HEK293 (cell line): ENCODE measurements around the gene TPH2.

Experiments
- CTCF ChIA-PET: fragments of 350-600 bp; formaldehyde crosslinking; extraction: SDS; loops from one replicate; lab custom pipeline; 2021; ENCODE audit warnings: antibody characterized with exemption; lab: Yijun Ruan, JAX
- POLR2A ChIA-PET: fragments of 300-600 bp; formaldehyde crosslinking; extraction: SDS; loops from one replicate; lab custom pipeline; 2020; ENCODE audit warnings: antibody characterized with exemption, inconsistent platforms; lab: Yijun Ruan, JAX
- H3K27ac ChIP-seq: fragments of 200-500 bp; sonication (Bioruptor generic); 2 replicates; pipeline ENCODE4 v1.5.1; 2014; ENCODE audit warnings: low read depth, low read length, control low read depth, inconsistent platforms; ENCODE audit errors: extremely low read depth
- H3K36me3 ChIP-seq, 2 experiments: fragments of 200-500 bp in 1 of 2; sonication (Bioruptor generic) in 1 of 2; 1 replicate in 1 of 2; 2 replicates in 1 of 2; pipeline ENCODE4 v1.5.1; 2014 to 2017; ENCODE audit warnings: inconsistent platforms in 2 of 2, low read length in 2 of 2; ENCODE audit not compliant: control insufficient read depth in 2 of 2, insufficient read depth in 1 of 2
- H3K4me1 ChIP-seq: fragments of 200-500 bp; sonication (Bioruptor generic); 2 replicates; pipeline ENCODE4 v1.5.1; 2014; ENCODE audit warnings: mild to moderate bottlenecking, low read length, inconsistent platforms; ENCODE audit not compliant: control insufficient read depth, insufficient read depth
- H3K4me3 ChIP-seq: 2 replicates; pipeline ENCODE4 v1.5.1; 2011; ENCODE audit warnings: low read depth, mild to moderate bottlenecking, control low read depth, low read length, moderate library complexity
- H3K9me3 ChIP-seq: fragments of 200-500 bp; sonication (Bioruptor generic); 2 replicates; pipeline ENCODE4 v1.5.1; 2014; ENCODE audit warnings: low read depth, low read length, inconsistent platforms; ENCODE audit not compliant: control insufficient read depth, insufficient read depth
- FEZF1 ChIP-seq: fragments of 450-650 bp; formaldehyde crosslinking; IDR thresholded peaks from 2 replicates; pipeline ENCODE4 v1.5.1; 2016; ENCODE audit warnings: missing biosample characterization, missing genetic modification characterization
- SCRT1 ChIP-seq: fragments of 450-650 bp; formaldehyde crosslinking; IDR thresholded peaks from 2 replicates; pipeline ENCODE4 v1.5.1; 2016; ENCODE audit warnings: missing biosample characterization, missing genetic modification characterization, borderline replicate concordance
- SP3 ChIP-seq: fragments of 450-650 bp; formaldehyde crosslinking; IDR thresholded peaks from 2 replicates; pipeline ENCODE4 v1.5.1; 2016; ENCODE audit warnings: missing biosample characterization, missing genetic modification characterization
- WT1 ChIP-seq: fragments of 450-650 bp; formaldehyde crosslinking; IDR thresholded peaks from 2 replicates; pipeline ENCODE4 v1.5.1; 2016; ENCODE audit warnings: missing biosample characterization, missing genetic modification characterization
- ZBTB1 ChIP-seq: fragments of 450-650 bp; formaldehyde crosslinking; IDR thresholded peaks from 2 replicates; pipeline ENCODE4 v1.5.1; 2016; ENCODE audit warnings: missing biosample characterization, missing genetic modification characterization
- ZBTB7A ChIP-seq: fragments of 450-650 bp; formaldehyde crosslinking; IDR thresholded peaks from 2 replicates; pipeline ENCODE4 v1.5.1; 2016; ENCODE audit warnings: low read depth, missing biosample characterization, missing genetic modification characterization
- ZBTB8A ChIP-seq: fragments of 450-650 bp; formaldehyde crosslinking; IDR thresholded peaks from 2 replicates; pipeline ENCODE4 v1.5.1; 2016; ENCODE audit warnings: missing biosample characterization, missing genetic modification characterization
- ZFHX2 ChIP-seq: fragments of 450-650 bp; formaldehyde crosslinking; conservative IDR thresholded peaks from 2 replicates; pipeline ENCODE4 v1.5.1; 2016; ENCODE audit warnings: missing biosample characterization, missing genetic modification characterization
- ZNF248 ChIP-seq: fragments of 450-650 bp; formaldehyde crosslinking; IDR thresholded peaks from 2 replicates; pipeline ENCODE4 v1.5.1; 2017; ENCODE audit warnings: missing biosample characterization, missing genetic modification characterization
- ZNF311 ChIP-seq: fragments of 450-650 bp; formaldehyde crosslinking; IDR thresholded peaks from 2 replicates; pipeline ENCODE4 v1.5.1; 2017; ENCODE audit warnings: missing biosample characterization, missing genetic modification characterization, borderline replicate concordance
- ZNF335 ChIP-seq: fragments of 450-650 bp; formaldehyde crosslinking; conservative IDR thresholded peaks from 2 replicates; pipeline ENCODE4 v1.5.1; 2016; ENCODE audit warnings: missing biosample characterization, missing genetic modification characterization
- ZNF433 ChIP-seq: fragments of 450-650 bp; formaldehyde crosslinking; IDR thresholded peaks from 2 replicates; pipeline ENCODE4 v1.5.1; 2016; ENCODE audit warnings: missing biosample characterization, missing genetic modification characterization, low read depth
- ZNF501 ChIP-seq: fragments of 450-650 bp; formaldehyde crosslinking; IDR thresholded peaks from 2 replicates; pipeline ENCODE4 v1.5.1; 2016; ENCODE audit warnings: missing biosample characterization, missing genetic modification characterization
- ZNF549 ChIP-seq: fragments of 450-650 bp; IDR thresholded peaks from 2 replicates; pipeline ENCODE4 v1.5.1; 2018; ENCODE audit warnings: missing biosample characterization, missing genetic modification characterization, mild to moderate bottlenecking, inconsistent platforms, moderate library complexity
- ZNF571 ChIP-seq: fragments of 450-650 bp; formaldehyde crosslinking; IDR thresholded peaks from 2 replicates; pipeline ENCODE4 v1.5.0; 2017; ENCODE audit warnings: missing biosample characterization, missing genetic modification characterization
- ZNF747 ChIP-seq: fragments of 450-650 bp; formaldehyde crosslinking; IDR thresholded peaks from 2 replicates; pipeline ENCODE4 v1.5.1; 2016; ENCODE audit warnings: missing biosample characterization, missing genetic modification characterization
- ZNF791 ChIP-seq: fragments of 450-650 bp; formaldehyde crosslinking; IDR thresholded peaks from 2 replicates; pipeline ENCODE4 v1.5.1; 2016; ENCODE audit warnings: missing biosample characterization, missing genetic modification characterization
- ZNF843 ChIP-seq: fragments of 450-650 bp; formaldehyde crosslinking; IDR thresholded peaks from 2 replicates; pipeline ENCODE4 v1.5.1; 2016; ENCODE audit warnings: missing biosample characterization, missing genetic modification characterization
- ZSCAN16 ChIP-seq: fragments of 450-650 bp; formaldehyde crosslinking; IDR thresholded peaks from 2 replicates; pipeline ENCODE4 v1.5.1; 2016; ENCODE audit warnings: missing biosample characterization, missing genetic modification characterization
- TF ChIP-seq, protein P1 (sequence below): fragments of 450-650 bp; formaldehyde crosslinking; IDR thresholded peaks from 2 replicates; pipeline ENCODE4 v1.5.1; 2016; ENCODE audit warnings: missing biosample characterization, missing genetic modification characterization
- TF ChIP-seq, protein P2 (sequence below): fragments of 450-650 bp; formaldehyde crosslinking; IDR thresholded peaks from 2 replicates; pipeline ENCODE4 v1.5.1; 2016; ENCODE audit warnings: missing biosample characterization, missing genetic modification characterization
- TF ChIP-seq, protein P3 (sequence below): fragments of 450-650 bp; formaldehyde crosslinking; optimal IDR thresholded peaks from 2 replicates; pipeline ENCODE3; 2016; ENCODE audit warnings: missing biosample characterization, mild to moderate bottlenecking, missing genetic modification characterization
- TF ChIP-seq, protein P4 (sequence below): fragments of 450-650 bp; formaldehyde crosslinking; IDR thresholded peaks from 2 replicates; pipeline ENCODE4 v1.5.1; 2016; ENCODE audit warnings: missing biosample characterization, missing genetic modification characterization, borderline replicate concordance

TPH2 gene

GRCh38 chr12:71935594-71935993 lies 3.1 kb upstream of the TPH2 start:
- TF ChIP-seq SP3 (tag by site-specific recombination) = no peak
- TF ChIP-seq ZNF791 (tag by site-specific recombination) = no peak
- no peak for TF ChIP-seq ZNF335
- no peak for TF ChIP-seq ZNF433 (tag by site-specific recombination)
- TF ChIP-seq, protein P1, sequence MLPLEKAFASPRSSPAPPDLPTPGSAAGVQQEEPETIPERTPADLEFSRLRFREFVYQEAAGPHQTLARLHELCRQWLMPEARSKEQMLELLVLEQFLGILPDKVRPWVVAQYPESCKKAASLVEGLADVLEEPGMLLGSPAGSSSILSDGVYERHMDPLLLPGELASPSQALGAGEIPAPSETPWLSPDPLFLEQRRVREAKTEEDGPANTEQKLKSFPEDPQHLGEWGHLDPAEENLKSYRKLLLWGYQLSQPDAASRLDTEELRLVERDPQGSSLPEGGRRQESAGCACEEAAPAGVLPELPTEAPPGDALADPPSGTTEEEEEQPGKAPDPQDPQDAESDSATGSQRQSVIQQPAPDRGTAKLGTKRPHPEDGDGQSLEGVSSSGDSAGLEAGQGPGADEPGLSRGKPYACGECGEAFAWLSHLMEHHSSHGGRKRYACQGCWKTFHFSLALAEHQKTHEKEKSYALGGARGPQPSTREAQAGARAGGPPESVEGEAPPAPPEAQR (tag by site-specific recombination) = no peak
- TF ChIP-seq ZBTB7A (tag by site-specific recombination) = no peak
- TF ChIP-seq WT1 (tag by site-specific recombination) = no peak
- no peak for TF ChIP-seq ZNF248 (tag by site-specific recombination)
- no peak for TF ChIP-seq ZNF549 (tag by site-specific recombination)
- no peak for TF ChIP-seq ZNF747 (tag by site-specific recombination)
- TF ChIP-seq ZBTB1 (tag by site-specific recombination) = no peak
- no peak for TF ChIP-seq ZFHX2 (tag by site-specific recombination)
- no peak for TF ChIP-seq FEZF1 (tag by site-specific recombination)
- TF ChIP-seq ZNF571 (tag by site-specific recombination) = no peak
- TF ChIP-seq ZNF311 (tag by site-specific recombination) = no peak
- TF ChIP-seq, protein P2, sequence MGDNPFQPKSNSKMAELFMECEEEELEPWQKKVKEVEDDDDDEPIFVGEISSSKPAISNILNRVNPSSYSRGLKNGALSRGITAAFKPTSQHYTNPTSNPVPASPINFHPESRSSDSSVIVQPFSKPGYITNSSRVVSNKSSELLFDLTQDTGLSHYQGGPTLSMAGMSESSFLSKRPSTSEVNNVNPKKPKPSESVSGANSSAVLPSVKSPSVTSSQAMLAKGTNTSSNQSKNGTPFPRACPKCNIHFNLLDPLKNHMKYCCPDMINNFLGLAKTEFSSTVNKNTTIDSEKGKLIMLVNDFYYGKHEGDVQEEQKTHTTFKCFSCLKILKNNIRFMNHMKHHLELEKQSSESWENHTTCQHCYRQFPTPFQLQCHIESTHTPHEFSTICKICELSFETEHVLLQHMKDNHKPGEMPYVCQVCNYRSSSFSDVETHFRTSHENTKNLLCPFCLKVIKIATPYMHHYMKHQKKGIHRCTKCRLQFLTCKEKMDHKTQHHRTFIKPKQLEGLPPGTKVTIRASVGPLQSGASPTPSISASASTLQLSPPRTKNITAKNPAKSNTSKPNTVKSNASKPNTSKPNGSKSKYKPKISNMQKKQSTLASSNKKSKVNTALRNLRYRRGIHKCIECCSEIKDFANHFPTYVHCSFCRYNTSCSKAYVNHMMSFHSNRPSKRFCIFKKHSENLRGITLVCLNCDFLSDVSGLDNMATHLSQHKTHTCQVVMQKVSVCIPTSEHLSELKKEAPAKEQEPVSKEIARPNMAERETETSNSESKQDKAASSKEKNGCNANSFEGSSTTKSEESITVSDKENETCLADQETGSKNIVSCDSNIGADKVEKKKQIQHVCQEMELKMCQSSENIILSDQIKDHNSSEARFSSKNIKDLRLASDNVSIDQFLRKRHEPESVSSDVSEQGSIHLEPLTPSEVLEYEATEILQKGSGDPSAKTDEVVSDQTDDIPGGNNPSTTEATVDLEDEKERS (tag by site-specific recombination) = no peak
- TF ChIP-seq, protein P3, sequence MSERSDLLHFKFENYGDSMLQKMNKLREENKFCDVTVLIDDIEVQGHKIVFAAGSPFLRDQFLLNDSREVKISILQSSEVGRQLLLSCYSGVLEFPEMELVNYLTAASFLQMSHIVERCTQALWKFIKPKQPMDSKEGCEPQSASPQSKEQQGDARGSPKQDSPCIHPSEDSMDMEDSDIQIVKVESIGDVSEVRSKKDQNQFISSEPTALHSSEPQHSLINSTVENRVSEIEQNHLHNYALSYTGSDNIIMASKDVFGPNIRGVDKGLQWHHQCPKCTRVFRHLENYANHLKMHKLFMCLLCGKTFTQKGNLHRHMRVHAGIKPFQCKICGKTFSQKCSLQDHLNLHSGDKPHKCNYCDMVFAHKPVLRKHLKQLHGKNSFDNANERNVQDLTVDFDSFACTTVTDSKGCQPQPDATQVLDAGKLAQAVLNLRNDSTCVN (tag by site-specific recombination) = no peak
- H3K36me3 ChIP-seq = no peaks in the 10 kb centered on the region
- ChIA-PET CTCF (interaction anchor here (1.4 kb wide), 1 partner anchor 156 kb away, joined by 6 read pairs; no protein-coding TSS in a partner anchor), POLR2A (no interaction called here)
- H3K4me1 ChIP-seq = no peaks in the 10 kb centered on the region
- H3K4me3 ChIP-seq = no peak overlapping the region
- H3K27ac ChIP-seq = no peak overlapping the region
- H3K9me3 ChIP-seq = no peaks in the 10 kb centered on the region

GRCh38 chr12:71940068-71940467 lies 1.4 kb downstream of the TPH2 start:
- Histone ChIP-seq H3K4me1 (no peaks in the 10 kb centered on the region), H3K9me3 (no peaks in the 10 kb centered on the region), H3K27ac (no peak overlapping the region), H3K36me3 (no peaks in the 10 kb centered on the region), H3K4me3 (no peak overlapping the region)
- ChIA-PET POLR2A (no interaction called here), CTCF (interaction anchor here (0.7 to 4.4 kb wide), 4 partner anchors 10 to 171 kb away, joined by 3 to 23 read pairs (median 3); no protein-coding TSS in a partner anchor)
- TF ChIP-seq, protein P3 (tag by site-specific recombination) = no peak
- TF ChIP-seq, protein P4, sequence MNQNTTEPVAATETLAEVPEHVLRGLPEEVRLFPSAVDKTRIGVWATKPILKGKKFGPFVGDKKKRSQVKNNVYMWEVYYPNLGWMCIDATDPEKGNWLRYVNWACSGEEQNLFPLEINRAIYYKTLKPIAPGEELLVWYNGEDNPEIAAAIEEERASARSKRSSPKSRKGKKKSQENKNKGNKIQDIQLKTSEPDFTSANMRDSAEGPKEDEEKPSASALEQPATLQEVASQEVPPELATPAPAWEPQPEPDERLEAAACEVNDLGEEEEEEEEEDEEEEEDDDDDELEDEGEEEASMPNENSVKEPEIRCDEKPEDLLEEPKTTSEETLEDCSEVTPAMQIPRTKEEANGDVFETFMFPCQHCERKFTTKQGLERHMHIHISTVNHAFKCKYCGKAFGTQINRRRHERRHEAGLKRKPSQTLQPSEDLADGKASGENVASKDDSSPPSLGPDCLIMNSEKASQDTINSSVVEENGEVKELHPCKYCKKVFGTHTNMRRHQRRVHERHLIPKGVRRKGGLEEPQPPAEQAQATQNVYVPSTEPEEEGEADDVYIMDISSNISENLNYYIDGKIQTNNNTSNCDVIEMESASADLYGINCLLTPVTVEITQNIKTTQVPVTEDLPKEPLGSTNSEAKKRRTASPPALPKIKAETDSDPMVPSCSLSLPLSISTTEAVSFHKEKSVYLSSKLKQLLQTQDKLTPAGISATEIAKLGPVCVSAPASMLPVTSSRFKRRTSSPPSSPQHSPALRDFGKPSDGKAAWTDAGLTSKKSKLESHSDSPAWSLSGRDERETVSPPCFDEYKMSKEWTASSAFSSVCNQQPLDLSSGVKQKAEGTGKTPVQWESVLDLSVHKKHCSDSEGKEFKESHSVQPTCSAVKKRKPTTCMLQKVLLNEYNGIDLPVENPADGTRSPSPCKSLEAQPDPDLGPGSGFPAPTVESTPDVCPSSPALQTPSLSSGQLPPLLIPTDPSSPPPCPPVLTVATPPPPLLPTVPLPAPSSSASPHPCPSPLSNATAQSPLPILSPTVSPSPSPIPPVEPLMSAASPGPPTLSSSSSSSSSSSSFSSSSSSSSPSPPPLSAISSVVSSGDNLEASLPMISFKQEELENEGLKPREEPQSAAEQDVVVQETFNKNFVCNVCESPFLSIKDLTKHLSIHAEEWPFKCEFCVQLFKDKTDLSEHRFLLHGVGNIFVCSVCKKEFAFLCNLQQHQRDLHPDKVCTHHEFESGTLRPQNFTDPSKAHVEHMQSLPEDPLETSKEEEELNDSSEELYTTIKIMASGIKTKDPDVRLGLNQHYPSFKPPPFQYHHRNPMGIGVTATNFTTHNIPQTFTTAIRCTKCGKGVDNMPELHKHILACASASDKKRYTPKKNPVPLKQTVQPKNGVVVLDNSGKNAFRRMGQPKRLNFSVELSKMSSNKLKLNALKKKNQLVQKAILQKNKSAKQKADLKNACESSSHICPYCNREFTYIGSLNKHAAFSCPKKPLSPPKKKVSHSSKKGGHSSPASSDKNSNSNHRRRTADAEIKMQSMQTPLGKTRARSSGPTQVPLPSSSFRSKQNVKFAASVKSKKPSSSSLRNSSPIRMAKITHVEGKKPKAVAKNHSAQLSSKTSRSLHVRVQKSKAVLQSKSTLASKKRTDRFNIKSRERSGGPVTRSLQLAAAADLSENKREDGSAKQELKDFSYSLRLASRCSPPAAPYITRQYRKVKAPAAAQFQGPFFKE (tag by site-specific recombination) = no peak
- no peak for TF ChIP-seq ZNF501 (tag by site-specific recombination)
- TF ChIP-seq ZBTB8A (tag by site-specific recombination) = no peak
- no peak for TF ChIP-seq ZSCAN16 (tag by site-specific recombination)
- TF ChIP-seq ZNF843 (tag by site-specific recombination) = no peak
- no peak for TF ChIP-seq SCRT1 (tag by site-specific recombination)
- TF ChIP-seq ZBTB7A (tag by site-specific recombination) = no peak
- TF ChIP-seq, all 188 proteins: peak for 0
